OCI-LY3 (cell line): ENCODE results near the gene GIMAP6.

Source experiments
- CTCF ChIP-seq: fragments of 200-600, 300-600 bp; sonication (generic); IDR thresholded peaks from 2 replicates; pipeline ENCODE4 v1.5.1; 2014; ENCODE audit warnings: antibody characterized with exemption, low read length, low read depth
- EZH2phosphoT487 ChIP-seq: fragments of 200-600 bp; shearing (Covaris generic); IDR thresholded peaks from 2 replicates; pipeline ENCODE4 v1.6.1; 2018; ENCODE audit warnings: antibody characterized with exemption, mixed run types, low read depth

GRCh38 chr7:150668472-150668911 lies 36.3 kb upstream of the GIMAP6 start:
- TF ChIP-seq CTCF: no peak
- no peak for TF ChIP-seq EZH2phosphoT487
